HG03175 (cell line): ENCODE results near the gene ANO8.

ENCODE experiments used
- ATAC-seq: cut with Tn5 transposase; IDR thresholded peaks from one replicate; pipeline ENCODE4 v1.9.1; 2021; ENCODE audit warnings: mild to moderate bottlenecking, moderate library complexity; ENCODE audit not compliant: unreplicated experiment

The ANO8 gene

GRCh38 chr19:17329366-17330261 is 5.0 kb downstream of the ANO8 start:
- ATAC-seq: no peak

GRCh38 chr19:17328517-17329365 is 5.9 kb downstream of the ANO8 start:
- no peak for ATAC-seq

GRCh38 chr19:17327654-17328516 is 6.8 kb downstream of the ANO8 start:
- ATAC-seq: no peak

- ATAC-seq: no peak
These were observed 7.5 kb downstream of the ANO8 start for GRCh38 chr19:17327068-17327653.

GRCh38 chr19:17326595-17326966 is 8.1 kb downstream of the ANO8 start:
- no peak for ATAC-seq

GRCh38 chr19:17325881-17326594 is 8.6 kb downstream of the ANO8 start:
- no peak for ATAC-seq

- ATAC-seq: no peak
These were observed 9.5 kb downstream of the ANO8 start for GRCh38 chr19:17325133-17325532.

GRCh38 chr19:17324357-17325114 is 10.1 kb downstream of the ANO8 start:
- ATAC-seq: no peak

- no peak for ATAC-seq
These were observed 10.7 kb downstream of the ANO8 start for GRCh38 chr19:17323964-17324332.

GRCh38 chr19:17323300-17323963 is 11.2 kb downstream of the ANO8 start:
- ATAC-seq: no peak

- no peak for ATAC-seq
These were observed 11.8 kb downstream of the ANO8 start for GRCh38 chr19:17322854-17323253.

GRCh38 chr19:17321655-17322489 is 12.8 kb downstream of the ANO8 start:
- no peak for ATAC-seq

GRCh38 chr19:17320435-17320834 is 14.2 kb downstream of the ANO8 start:
- ATAC-seq: no peak

- ATAC-seq: no peak
These were observed 15.0 kb downstream of the ANO8 start for GRCh38 chr19:17319473-17320238.

- no peak for ATAC-seq
These were observed 15.7 kb downstream of the ANO8 start for GRCh38 chr19:17318966-17319365.

- no peak for ATAC-seq
These were observed 20.6 kb downstream of the ANO8 start for GRCh38 chr19:17314007-17314593.
